SK-N-SH (cell line): ENCODE data around the gene OTOL1. TPM values are rescaled to one million over a fixed set of nuclear protein-coding genes. Genes with fewer than 3 reads are reported as not detected.

ENCODE experiments used
- CTCF ChIA-PET: fragments of 300-600, 350-600 bp; formaldehyde crosslinking; extraction: SDS; loops from one replicate; lab custom pipeline; 2021; lab: Yijun Ruan, JAX
- POLR2A ChIA-PET: fragments of 350-600 bp; sonication (Branson Sonifier 250); formaldehyde crosslinking; extraction: SDS; loops from one replicate; lab custom pipeline; 2020; ENCODE audit warnings: antibody characterized with exemption, inconsistent platforms; lab: Yijun Ruan, JAX
- DNase-seq: peaks from one replicate; pipeline ENCODE4 v3.0.0; 2012
- H2AFZ ChIP-seq: fragments of 200-600 bp; sonication (generic); 2 replicates; pipeline ENCODE4 v1.8.1; 2016; ENCODE audit warnings: antibody characterized with exemption, mild to moderate bottlenecking, low read depth
- H3F3A ChIP-seq: fragments of 200-600 bp; sonication (generic); replicated peaks from 2 replicates; pipeline ENCODE3; 2016; ENCODE audit warnings: antibody characterized with exemption, mild to moderate bottlenecking; ENCODE audit not compliant: insufficient read depth
- H3K27ac ChIP-seq, 2 experiments: fragments of 200-500 bp in 1 of 2; fragments of 200-600 bp in 1 of 2; sonication (Bioruptor generic) in 1 of 2; sonication (generic), shearing (Covaris generic) in 1 of 2; 2 replicates each; pipeline versions ENCODE4 v1.5.1 to v1.6.1; 2014 to 2016; ENCODE audit warnings: low read depth in 2 of 2, inconsistent platforms in 1 of 2, low read length in 1 of 2, mild to moderate bottlenecking in 1 of 2, mixed read lengths in 1 of 2
- H3K27me3 ChIP-seq: fragments of 200-600 bp; sonication (generic), shearing (Covaris generic); 2 replicates; pipeline ENCODE4 v1.6.1; 2016; ENCODE audit warnings: mixed run types; ENCODE audit not compliant: insufficient read depth
- H3K36me3 ChIP-seq, 2 experiments: fragments of 200-500 bp in 1 of 2; fragments of 200-600 bp in 1 of 2; sonication (Bioruptor generic) in 1 of 2; sonication (generic) in 1 of 2; replicated peaks in 1 of 2; 2 replicates each; pipeline versions ENCODE3 to v1.5.1; 2014 to 2016; ENCODE audit warnings: low read length in 1 of 2, mild to moderate bottlenecking in 1 of 2; ENCODE audit not compliant: insufficient read depth in 2 of 2, control insufficient read depth in 1 of 2
- H3K4me1 ChIP-seq, 2 experiments: fragments of 200-500 bp in 1 of 2; fragments of 200-600 bp in 1 of 2; sonication (Bioruptor generic) in 1 of 2; sonication (generic), shearing (Covaris generic) in 1 of 2; 2 replicates each; pipeline versions ENCODE4 v1.5.1 to v1.6.1; 2014 to 2016; ENCODE audit warnings: low read depth in 1 of 2, low read length in 1 of 2, mixed run types in 1 of 2; ENCODE audit not compliant: insufficient read depth in 2 of 2, control insufficient read depth in 1 of 2
- H3K4me2 ChIP-seq: fragments of 200-600 bp; sonication (generic), shearing (Covaris generic); 2 replicates; pipeline ENCODE4 v1.6.1; 2017; ENCODE audit warnings: mixed run types
- H3K4me3 ChIP-seq, 2 experiments: fragments of 200-500 bp in 1 of 2; fragments of 200-600 bp in 1 of 2; sonication (Bioruptor generic) in 1 of 2; sonication (generic), shearing (Covaris generic) in 1 of 2; 2 replicates each; pipeline versions ENCODE4 v1.5.1 to v1.8.1; 2014 to 2016; ENCODE audit warnings: low read depth in 2 of 2, inconsistent platforms in 1 of 2, low read length in 1 of 2, mild to moderate bottlenecking in 1 of 2, mixed read lengths in 1 of 2, moderate library complexity in 1 of 2
- H3K79me2 ChIP-seq: fragments of 200-600 bp; sonication (generic); 2 replicates; pipeline ENCODE4 v1.8.1; 2017; ENCODE audit warnings: mild to moderate bottlenecking; ENCODE audit not compliant: insufficient read depth
- H3K9ac ChIP-seq: fragments of 200-600 bp; sonication (generic); 2 replicates; pipeline ENCODE4 v1.6.1; 2017; ENCODE audit warnings: mixed run types
- H3K9me2 ChIP-seq: fragments of 200-600 bp; sonication (generic); 2 replicates; pipeline ENCODE4 v1.6.1; 2017; ENCODE audit warnings: mixed run types
- H3K9me3 ChIP-seq: fragments of 200-600 bp; sonication (generic); 2 replicates; pipeline ENCODE4 v1.6.1; 2017; ENCODE audit warnings: mixed run types, mild to moderate bottlenecking, moderate library complexity
- H4K20me1 ChIP-seq: fragments of 200-600 bp; sonication (generic); 2 replicates; pipeline ENCODE4 v1.6.1; 2017; ENCODE audit warnings: mild to moderate bottlenecking, mixed run types; ENCODE audit not compliant: insufficient read depth
- ELF1 ChIP-seq: IDR thresholded peaks from 2 replicates; pipeline ENCODE4 v1.4.0; 2012
- EP300 ChIP-seq, 2 experiments: IDR thresholded peaks; 2 replicates each; pipeline versions ENCODE4 v1.4.0 to v1.6.1; 2012; ENCODE audit warnings: borderline replicate concordance in 1 of 2, low read depth in 1 of 2, low read length in 1 of 2
- GATA2 ChIP-seq: sonication (generic); formaldehyde crosslinking; IDR thresholded peaks from 2 replicates; pipeline ENCODE4 v1.5.0; 2020; ENCODE audit warnings: mild to moderate bottlenecking, missing genetic modification reagents
- NFIC ChIP-seq: IDR thresholded peaks from 2 replicates; pipeline ENCODE4 v1.4.0; 2012; ENCODE audit warnings: borderline replicate concordance
- NRF1 ChIP-seq: IDR thresholded peaks from 2 replicates; pipeline ENCODE4 v1.6.1; 2012; ENCODE audit warnings: low read depth, mild to moderate bottlenecking, low read length
- POLR2AphosphoS5 ChIP-seq: IDR thresholded peaks from 2 replicates; pipeline ENCODE4 v1.6.1; 2012; ENCODE audit warnings: low read depth, low read length
- RCOR1 ChIP-seq: fragments of 150-350 bp; IDR thresholded peaks from 2 replicates; pipeline ENCODE4 v1.6.1; 2017; ENCODE audit warnings: antibody characterized with exemption, low read length
- RXRA ChIP-seq: IDR thresholded peaks from 2 replicates; pipeline ENCODE4 v1.4.0; 2012; ENCODE audit warnings: low read depth, mild to moderate bottlenecking, borderline replicate concordance
- SMC3 ChIP-seq: IDR thresholded peaks from 2 replicates; pipeline ENCODE4 v1.6.1; 2012; ENCODE audit warnings: low read depth, low read length, improper control_type of control experiment
- YY1 ChIP-seq: IDR thresholded peaks from 2 replicates; pipeline ENCODE4 v1.4.0; 2012; ENCODE audit warnings: low read depth, mild to moderate bottlenecking
- WGBS: methylation state at CpG from one replicate; pipeline ENCODE4 v1.1.6; 2017; ENCODE audit warnings: low lambda C conversion rate; 5-methylcytosine and 5-hydroxymethylcytosine counted together
- polyA plus RNA-seq, 3 experiments: library from polyadenylated mRNA; depleted of rRNA; stranded (reverse); fragments of >200 nt; gene quantifications; 2 replicates each; pipeline ENCODE4 v1.2.3, GENCODE V29; 2012
- TF ChIP-seq, protein P1 (sequence below): IDR thresholded peaks from 2 replicates; pipeline ENCODE4 v1.4.0; 2012; ENCODE audit warnings: low read depth
- TF ChIP-seq, protein P2 (sequence below): fragments of 150-350 bp; IDR thresholded peaks from 2 replicates; pipeline ENCODE4 v1.6.1; 2017; ENCODE audit warnings: antibody characterized with exemption, low read length, low read depth, borderline replicate concordance
- TF ChIP-seq, protein P3 (sequence below): IDR thresholded peaks from 2 replicates; pipeline ENCODE4 v1.6.1; 2012; ENCODE audit warnings: mild to moderate bottlenecking, low read depth, low read length, moderate library complexity
- TF ChIP-seq, protein P4 (sequence below): IDR thresholded peaks from 2 replicates; pipeline ENCODE4 v1.4.0; 2012; ENCODE audit warnings: low read depth, borderline replicate concordance

Gene OTOL1
- polyA plus RNA-seq, 1 of the 3 experiments (the other 2 are of a cell fraction): not detected

DNA sequence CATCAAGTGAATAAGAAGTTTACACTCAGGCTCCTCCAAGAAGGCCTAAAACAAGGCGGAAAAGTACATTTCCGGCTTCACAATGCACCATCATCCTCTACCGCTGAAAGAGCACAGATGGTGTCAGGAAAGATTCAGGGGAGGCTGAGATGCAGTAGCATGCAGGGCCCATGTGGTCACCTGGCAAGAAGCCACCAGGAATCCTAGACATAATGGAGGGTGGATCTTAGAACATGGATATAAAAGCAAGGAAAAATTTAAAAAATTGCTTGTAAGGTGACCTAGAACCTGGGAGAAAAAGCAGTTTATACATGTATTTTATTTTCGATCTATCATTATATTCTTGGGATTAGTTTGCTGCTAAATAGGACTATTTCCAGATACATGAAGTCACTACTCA lies 21.9 kb upstream of the OTOL1 start:
- ChIA-PET CTCF (no interaction called here), POLR2A (no interaction called here)
- DNase-seq: no peak
- Histone ChIP-seq H3K9me2 (no peaks in the 10 kb centered on the region), H3K9ac (no peak overlapping the region), H3K27me3 (no peaks in the 10 kb centered on the region), H3F3A (no peaks in the 10 kb centered on the region), H2AFZ (no peak overlapping the region), H3K4me2 (no peak overlapping the region), H3K4me1 (no peaks in the 10 kb centered on the region; a peak in 2 of 4 replicates), H3K36me3 (no peaks in the 10 kb centered on the region), H3K79me2 (no peaks in the 10 kb centered on the region), H3K9me3 (no peaks in the 10 kb centered on the region), H4K20me1 (no peaks in the 10 kb centered on the region), H3K4me3 (no peak overlapping the region), H3K27ac (no peak overlapping the region)
- WGBS: 72% methylated on average over 4 of the region's 4 CpGs
- TF ChIP-seq, protein P1, sequence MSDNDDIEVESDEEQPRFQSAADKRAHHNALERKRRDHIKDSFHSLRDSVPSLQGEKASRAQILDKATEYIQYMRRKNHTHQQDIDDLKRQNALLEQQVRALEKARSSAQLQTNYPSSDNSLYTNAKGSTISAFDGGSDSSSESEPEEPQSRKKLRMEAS: no peak
- TF ChIP-seq RCOR1 (no peak), RXRA (no peak), NFIC (no peak), EP300 (IDR thresholded peaks at IDR 0.05; ENCODE audit: borderline replicate concordance in 1 of 2, low read depth in 1 of 2, low read length in 1 of 2) (no peak), NRF1 (no peak), POLR2AphosphoS5 (no peak), YY1 (no peak), GATA2 (no peak), SMC3 (no peak), ELF1 (no peak)
- TF ChIP-seq, protein P2, sequence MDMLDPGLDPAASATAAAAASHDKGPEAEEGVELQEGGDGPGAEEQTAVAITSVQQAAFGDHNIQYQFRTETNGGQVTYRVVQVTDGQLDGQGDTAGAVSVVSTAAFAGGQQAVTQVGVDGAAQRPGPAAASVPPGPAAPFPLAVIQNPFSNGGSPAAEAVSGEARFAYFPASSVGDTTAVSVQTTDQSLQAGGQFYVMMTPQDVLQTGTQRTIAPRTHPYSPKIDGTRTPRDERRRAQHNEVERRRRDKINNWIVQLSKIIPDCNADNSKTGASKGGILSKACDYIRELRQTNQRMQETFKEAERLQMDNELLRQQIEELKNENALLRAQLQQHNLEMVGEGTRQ: no peak
- TF ChIP-seq, protein P3, sequence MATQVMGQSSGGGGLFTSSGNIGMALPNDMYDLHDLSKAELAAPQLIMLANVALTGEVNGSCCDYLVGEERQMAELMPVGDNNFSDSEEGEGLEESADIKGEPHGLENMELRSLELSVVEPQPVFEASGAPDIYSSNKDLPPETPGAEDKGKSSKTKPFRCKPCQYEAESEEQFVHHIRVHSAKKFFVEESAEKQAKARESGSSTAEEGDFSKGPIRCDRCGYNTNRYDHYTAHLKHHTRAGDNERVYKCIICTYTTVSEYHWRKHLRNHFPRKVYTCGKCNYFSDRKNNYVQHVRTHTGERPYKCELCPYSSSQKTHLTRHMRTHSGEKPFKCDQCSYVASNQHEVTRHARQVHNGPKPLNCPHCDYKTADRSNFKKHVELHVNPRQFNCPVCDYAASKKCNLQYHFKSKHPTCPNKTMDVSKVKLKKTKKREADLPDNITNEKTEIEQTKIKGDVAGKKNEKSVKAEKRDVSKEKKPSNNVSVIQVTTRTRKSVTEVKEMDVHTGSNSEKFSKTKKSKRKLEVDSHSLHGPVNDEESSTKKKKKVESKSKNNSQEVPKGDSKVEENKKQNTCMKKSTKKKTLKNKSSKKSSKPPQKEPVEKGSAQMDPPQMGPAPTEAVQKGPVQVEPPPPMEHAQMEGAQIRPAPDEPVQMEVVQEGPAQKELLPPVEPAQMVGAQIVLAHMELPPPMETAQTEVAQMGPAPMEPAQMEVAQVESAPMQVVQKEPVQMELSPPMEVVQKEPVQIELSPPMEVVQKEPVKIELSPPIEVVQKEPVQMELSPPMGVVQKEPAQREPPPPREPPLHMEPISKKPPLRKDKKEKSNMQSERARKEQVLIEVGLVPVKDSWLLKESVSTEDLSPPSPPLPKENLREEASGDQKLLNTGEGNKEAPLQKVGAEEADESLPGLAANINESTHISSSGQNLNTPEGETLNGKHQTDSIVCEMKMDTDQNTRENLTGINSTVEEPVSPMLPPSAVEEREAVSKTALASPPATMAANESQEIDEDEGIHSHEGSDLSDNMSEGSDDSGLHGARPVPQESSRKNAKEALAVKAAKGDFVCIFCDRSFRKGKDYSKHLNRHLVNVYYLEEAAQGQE: no peak
- TF ChIP-seq, protein P4, sequence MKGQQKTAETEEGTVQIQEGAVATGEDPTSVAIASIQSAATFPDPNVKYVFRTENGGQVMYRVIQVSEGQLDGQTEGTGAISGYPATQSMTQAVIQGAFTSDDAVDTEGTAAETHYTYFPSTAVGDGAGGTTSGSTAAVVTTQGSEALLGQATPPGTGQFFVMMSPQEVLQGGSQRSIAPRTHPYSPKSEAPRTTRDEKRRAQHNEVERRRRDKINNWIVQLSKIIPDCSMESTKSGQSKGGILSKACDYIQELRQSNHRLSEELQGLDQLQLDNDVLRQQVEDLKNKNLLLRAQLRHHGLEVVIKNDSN: no peak
